NCI-H2107 (cell line): Measurements from ENCODE around the gene HIPK2.

Experiments
- DNase-seq: peaks from one replicate; lab custom pipeline; 2025; lab: John Stamatoyannopoulos, UW

Gene HIPK2

GRCh38 chr7:139713526-139714162 lies 64.2 kb downstream of the HIPK2 start:
- DNase-seq = no peak

DNA sequence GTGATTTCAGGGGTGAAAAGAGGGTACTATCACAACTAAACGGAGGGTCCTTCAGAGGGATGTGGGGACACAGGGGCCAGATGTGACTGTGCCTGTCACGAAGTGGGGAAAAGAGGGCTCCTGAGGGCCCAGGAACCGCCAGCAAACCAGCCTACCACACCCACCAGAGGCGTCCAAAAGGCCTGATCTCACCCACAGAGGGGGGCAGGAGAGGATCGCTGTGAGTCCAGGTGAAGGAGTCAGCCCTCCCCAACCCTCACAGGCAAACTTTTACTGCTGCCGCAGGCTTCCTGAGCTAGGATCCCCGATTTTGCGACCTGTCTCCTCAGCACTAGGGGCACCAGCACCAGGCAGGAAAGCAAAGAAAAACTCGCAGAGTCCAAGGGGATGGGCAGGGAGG lies 64.7 kb downstream of the HIPK2 start:
- DNase-seq = no peak

- no peak for DNase-seq
These were observed 65.6 kb downstream of the HIPK2 start for GRCh38 chr7:139711991-139712743.

GRCh38 chr7:139710036-139710435 lies 67.8 kb downstream of the HIPK2 start:
- DNase-seq = no peak

- DNase-seq = no peak
These were observed 68.3 kb downstream of the HIPK2 start for GRCh38 chr7:139709485-139709884.

GRCh38 chr7:139708541-139708940 lies 69.3 kb downstream of the HIPK2 start:
- no peak for DNase-seq

GRCh38 chr7:139706837-139707236 lies 71.0 kb downstream of the HIPK2 start:
- DNase-seq = no peak

DNA sequence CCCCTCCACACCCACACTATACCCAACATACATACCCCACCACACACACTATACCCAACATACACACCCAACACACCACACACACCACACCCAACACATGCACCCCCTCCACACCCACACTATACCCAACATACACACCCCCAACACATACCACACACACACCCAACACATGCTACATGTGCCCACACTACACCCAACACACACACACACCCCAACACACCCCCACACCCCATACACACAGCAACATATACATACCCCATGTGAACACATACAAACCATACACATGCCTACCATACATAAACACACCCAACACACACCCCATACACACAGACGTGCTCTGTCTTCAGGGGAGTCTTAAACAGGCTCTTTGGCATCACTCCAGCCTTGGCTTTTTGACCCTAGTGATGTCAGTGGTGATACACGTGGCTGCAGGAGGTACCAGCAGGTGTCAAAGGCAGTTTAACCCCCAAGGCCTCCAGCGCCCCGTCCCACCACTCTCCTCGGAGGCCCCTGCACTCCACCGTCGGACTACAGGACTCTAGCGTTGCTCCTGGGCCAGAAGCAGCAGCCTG lies 73.4 kb downstream of the HIPK2 start:
- DNase-seq = no peak

DNA sequence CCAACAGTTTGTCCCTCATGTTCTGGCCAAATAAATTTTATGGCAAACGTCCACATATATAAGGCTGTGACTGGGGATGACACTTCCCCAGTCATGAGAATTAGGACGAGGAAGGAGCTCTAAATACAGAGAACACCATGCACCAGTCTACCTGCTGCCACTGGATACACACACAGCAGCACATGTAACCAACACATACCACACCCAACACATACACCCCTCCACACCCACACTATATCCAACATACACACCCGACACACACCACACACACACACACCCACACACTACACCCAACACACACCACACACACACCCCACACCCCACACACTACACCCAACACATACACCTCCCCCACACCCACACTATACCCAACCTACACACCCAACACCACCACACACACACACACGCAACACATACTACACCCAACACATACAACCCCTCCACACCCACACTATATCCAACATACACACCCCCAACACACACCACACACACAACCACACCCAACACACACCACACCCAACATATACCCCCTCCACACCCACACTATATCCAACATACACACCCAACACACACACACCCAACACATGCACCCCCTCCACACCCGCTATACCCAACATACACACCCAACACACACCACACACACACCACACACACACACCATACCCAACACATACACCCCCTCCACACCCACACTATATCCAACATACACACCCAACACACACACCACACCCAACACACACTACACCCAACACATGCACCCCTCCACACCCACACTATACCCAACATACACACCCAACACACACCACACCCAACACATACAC lies 74.1 kb downstream of the HIPK2 start:
- DNase-seq = no peak

GRCh38 chr7:139702811-139703486 lies 74.8 kb downstream of the HIPK2 start:
- DNase-seq = no peak

- no peak for DNase-seq
These were observed 75.5 kb downstream of the HIPK2 start for GRCh38 chr7:139702313-139702731.

GRCh38 chr7:139701908-139702307 lies 75.9 kb downstream of the HIPK2 start:
- no peak for DNase-seq

- DNase-seq = no peak
These were observed 77.1 kb downstream of the HIPK2 start for GRCh38 chr7:139700505-139701235.

- DNase-seq = no peak
These were observed 77.9 kb downstream of the HIPK2 start for GRCh38 chr7:139699640-139700504.

DNA sequence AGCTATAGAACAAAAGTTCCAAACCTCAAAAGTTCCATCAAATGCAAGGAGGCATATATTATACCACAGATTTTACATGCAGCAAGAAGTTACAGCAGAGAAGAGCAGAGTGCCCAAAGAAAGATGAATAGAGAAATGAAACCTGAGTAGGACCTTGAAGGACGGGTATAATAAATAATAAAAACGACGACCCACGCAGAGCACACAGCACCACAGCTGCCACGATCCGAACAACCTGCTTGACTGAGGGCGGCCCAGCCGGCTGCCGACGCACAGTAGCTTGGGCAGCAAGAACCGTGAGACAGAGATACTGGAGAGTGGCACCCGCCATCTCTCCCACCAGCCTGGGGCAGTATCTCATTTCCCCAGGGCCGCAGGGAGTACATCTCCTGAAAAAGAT lies 79.0 kb downstream of the HIPK2 start:
- no peak for DNase-seq

DNA sequence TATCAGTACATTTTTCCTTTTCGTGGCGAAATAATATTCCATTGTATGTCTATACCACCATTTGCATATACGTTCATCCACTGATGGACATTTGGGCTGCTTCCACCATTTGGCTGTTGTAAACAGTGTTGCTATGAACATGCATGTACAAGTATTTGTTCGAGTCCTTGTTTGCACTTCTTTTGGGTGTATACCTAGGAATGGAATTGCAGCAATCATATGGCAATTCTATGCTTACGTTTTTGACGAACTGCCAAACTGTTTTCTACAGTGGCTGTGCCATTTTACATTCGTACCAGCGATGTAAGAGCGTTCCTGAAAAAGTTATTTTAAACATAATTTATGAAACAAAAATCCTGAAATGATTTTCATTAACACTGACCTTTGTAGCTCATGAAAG lies 79.5 kb downstream of the HIPK2 start:
- no peak for DNase-seq

DNA sequence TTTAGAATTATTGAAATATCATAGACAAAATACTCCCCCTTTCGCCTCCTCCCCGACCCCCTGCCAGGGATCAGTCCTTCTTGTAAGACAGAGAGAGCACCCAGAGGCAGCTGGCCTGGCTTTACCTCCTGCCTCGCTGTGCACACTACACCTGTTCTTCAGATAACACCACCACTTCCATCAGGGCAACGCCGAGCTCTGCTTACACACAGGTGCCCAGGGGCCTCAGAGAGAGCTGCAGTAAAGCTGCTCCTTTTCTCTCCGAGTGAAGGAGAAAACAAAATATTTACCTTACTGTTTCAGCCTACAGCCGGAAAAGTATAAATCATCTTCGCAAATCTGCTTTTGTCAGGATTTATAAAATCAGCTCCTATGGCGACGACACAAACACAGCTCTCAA lies 80.7 kb downstream of the HIPK2 start:
- DNase-seq = peak; percentile 43

DNA sequence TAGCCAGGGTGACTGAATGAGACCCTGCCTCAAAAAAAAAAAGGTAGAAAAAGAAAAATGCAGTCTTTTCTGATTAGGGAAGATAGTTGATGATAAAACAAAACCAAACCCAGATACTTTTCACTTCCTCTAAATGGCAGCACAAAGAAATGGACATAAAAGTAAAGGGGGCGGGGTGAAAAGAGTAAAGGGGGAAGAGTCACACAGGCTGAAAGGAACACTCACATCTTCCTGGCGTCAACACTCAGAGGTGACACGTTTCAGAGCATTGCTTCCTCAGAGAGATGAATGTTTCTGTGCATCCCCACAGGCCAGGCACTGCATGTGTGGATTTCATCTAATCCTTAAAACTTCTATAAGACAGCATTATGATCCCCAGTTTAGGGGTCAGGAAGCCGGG lies 81.2 kb downstream of the HIPK2 start:
- no peak for DNase-seq

DNA sequence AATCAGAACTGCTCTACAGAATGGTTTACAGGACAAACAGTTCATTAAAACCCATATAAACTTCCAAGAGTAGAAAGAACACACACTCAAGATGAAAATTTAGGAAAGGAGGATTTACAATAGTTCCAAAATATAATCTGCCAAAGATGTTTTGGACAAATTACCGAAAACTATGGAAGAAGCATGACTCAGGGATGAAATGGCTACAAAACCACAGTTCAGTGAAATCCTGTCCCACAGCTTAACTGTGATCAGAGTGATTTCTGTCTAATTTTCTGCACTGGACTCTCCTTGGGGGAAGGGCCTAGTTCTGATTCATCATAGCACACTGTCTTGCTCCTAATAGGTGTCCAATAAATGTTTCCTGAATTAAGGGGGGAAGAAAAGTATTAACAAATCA lies 82.2 kb downstream of the HIPK2 start:
- no peak for DNase-seq

DNA sequence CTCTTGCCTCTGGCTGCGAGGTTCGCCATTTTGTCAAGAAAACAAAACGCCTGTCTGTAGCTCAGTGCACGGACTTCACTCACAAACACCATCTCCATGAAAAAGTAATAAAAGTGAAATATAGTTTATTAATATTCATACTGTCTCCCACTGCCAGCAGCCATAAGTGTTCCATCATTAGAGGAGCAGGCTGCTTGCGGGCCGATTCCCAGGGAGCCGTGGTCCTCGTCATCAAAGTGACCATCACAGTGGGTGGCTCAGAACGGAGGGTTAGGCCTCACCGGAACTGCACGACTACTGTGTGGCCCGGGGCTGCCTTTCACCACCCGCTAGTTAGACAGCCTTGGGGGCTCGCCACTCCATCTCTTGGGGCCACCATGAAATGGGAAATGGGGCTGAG lies 82.7 kb downstream of the HIPK2 start:
- DNase-seq = no peak

DNA sequence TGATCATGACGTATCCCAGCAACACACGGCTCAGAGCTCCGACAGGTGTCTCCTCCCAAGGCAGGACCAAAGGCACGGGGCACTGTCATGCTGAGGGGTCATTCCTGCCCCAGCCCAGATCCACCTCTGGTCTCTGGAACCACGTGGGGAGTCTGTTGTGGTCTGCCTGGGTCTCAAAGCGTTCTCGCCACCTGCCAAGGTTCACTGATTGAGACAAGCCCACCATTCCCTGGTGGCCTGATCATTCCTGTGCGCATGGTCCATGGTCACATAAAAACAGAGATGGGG lies 83.5 kb downstream of the HIPK2 start:
- no peak for DNase-seq
